ENCODE measurements around the gene NFIX.
A peak's percentile ranks its signal among the peaks of the same experiment; 100 is the strongest.

Gene NFIX

DNA sequence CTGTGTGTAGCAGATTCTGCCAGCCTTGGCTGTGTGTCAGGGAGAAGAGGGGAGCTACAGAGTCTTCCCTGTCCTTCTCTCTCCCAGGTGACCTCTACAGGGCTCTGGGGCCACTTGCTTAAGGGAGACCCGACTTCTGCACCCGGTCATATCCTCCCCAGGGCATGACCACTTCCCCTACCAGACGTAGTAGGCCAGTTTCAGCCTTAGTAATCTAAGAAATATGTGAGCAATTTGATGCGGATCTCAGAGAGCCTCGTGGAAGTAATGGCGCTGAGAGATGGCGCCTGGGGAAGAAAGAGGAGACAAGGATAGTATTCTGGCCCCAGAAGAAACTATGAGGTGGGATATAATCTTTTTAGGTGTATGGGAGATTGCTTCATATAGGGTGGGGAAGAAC, 41.9 kb downstream of the NFIX start:
- no peak for DNase-seq (ENCODE audit: low read depth)

DNA sequence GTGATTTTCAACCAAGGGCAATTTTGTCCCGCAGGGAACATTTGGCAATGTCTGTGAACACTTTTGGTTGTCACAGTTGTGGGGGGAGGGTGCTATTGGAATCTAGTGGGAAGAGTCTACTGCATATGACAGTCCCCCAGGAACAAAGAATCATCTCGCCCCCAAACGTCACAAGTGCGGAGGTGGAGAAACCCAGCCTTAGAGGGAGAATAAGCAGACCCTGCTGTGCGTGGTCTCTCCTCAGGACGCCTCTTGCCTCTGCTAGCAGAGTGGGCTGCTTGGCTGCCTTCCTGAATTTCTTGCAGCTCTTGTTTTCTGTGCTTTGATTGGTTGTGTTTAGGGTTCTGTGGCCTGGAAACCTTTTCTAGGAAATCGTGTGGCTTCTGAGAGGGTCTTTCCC, 42.5 kb downstream of the NFIX start:
- no peak for DNase-seq (ENCODE audit: low read depth)

DNA sequence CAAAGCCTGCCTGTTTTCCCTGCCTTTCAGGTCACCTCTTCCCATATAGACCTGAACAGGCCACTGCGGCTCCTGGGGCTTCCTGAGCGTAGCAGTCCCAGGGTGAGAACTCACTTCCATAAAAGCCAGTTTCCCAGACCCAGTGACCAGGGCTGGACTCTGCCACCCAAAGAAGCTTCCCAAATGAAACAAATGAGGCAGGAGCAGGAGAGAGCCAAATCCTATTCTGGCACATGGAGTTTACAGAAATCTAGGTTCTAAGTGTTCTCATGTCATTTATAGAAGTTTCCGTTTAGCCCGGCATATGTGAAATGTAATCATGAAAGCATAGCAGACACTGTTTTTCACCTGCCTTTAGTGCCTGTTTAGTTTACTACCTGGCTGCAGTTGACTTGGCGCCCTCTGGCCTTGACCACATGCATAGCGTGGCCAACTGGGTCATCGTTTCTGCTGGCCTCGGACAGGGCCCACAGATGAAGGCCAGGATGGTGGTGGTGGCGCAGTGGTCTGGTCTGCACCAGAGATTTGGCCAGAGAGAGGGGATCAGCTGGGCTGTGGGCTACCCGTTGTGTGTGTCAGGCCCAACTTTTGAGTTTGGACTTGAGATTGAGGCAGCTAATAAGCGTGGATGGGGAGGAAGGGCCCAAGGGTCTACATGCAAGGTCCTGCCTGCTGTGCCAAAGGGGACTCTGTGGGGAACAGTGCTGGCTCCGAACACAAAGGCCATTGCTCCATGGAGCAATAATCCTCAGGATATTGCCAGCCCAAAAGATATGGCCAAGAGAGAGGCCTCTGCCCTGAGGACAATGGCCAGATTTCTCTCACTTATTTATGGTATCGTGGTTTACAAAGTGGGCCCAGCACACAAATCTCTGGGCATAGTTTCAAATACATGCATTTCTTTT, 43.3 kb downstream of the NFIX start:
- no peak for DNase-seq (ENCODE audit: low read depth)

DNA sequence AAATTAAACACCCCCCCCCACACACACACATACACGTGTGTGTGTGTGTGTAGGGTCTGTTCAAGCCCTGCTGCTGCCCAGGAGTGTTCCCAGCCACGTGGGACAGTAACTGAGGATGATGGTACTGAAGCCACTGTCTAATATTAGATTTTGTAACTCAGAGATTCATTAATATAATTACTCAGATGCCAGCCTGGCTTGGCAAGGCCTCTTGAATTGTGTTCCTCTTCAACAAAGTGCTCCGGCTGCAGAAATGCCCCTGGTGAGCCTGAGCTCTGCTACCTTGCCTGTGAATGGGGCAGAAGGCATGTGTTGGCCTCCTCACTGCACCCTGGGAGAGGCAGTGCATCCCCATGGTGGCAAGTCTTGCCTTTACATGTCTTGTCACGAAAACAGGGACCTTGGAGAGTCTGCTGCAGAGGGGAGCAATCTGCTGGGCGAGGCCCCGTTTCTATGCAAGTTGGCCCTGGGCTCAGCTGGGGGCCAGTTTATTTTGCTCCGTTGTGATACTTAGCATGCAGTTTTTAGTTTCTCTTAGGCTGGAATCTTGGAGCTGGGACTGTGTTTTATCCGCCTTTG, 44.0 kb downstream of the NFIX start:
- no peak for DNase-seq (ENCODE audit: low read depth)

DNA sequence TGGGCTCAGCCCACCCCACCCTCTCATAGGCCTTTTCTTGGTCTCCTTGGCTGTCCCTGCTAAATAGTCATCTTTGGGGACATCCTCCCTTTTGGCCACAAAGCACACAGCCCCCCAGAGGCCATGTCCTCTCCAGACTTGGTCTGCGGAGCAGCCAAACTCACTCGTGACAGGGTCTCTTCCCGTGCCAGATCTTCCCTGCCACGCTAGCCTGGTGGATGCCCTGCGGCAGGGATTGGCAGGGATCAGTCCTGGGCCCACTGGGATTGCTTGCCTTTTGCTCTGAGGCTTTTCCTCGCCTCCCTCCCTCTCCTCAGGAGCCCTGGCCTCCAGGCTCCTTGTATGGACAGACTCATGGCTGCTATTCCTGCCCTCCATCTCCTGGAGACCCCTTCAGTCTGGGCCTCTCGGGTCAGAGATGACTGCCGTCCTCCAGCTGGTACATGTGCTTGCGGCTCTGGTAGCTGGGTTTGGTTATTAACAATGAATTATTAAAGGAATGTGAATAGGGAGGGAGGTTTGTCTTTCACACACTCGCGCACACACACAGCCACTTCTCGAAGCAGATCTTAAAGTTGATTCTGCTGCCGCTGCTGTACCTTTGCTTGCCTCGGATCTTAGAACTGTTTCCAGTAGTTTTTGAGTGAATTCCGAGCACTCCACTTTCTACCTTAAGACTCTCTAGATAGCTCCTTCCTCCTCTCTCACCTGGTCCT, 45.1 kb downstream of the NFIX start:
- no peak for DNase-seq (ENCODE audit: low read depth)

DNA sequence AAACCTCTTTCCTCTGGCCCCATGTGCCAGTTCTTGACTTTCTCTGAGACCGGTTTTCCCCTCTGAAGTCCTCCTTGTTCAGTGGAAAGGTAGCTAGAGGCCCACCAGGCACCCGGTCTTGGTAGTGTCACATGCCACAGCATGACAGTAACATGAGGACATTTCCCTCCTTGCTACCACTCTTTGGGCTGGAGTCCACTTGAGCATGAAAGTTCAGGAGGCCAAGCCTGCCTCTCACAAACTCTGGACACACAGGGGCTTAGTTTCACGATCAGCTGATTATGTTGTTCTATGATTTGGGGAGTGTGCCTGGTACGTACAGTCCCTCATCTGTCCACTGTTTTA, 45.6 kb downstream of the NFIX start:
- DNase-seq (ENCODE audit: low read depth), result no peak

DNA sequence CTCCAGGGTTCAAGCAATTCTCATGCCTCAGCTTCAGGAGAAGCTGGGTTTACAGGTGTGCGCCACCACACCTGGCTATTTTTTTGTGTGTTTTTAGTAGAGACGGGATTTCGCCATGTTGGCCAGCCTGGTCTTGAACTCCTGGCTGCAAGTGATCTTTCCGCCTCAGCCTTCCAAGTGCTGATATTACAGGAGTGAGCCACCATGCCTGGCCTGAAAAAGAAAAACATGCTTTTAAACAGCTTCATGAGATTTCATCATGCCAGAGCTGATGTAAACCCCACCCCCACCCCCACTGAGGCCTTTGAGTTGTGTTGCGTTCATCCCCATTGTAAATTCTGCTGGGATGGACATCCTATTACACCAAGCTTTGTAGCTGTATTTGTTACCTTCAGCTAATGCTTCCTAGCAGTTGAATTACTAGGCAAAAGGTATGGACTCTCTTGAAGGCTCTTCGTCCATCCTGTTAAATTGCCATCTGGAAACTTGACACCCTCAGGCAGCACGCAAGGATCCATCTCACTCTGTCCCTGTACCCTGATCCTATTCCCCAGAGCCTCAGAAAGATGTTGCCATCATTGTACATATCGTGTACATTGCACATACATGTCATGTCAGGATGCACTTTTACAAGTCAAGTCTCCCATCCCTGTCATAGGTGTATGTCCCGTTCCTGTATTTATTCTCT, 47.3 kb downstream of the NFIX start:
- DNase-seq (ENCODE audit: low read depth), result no peak

DNA sequence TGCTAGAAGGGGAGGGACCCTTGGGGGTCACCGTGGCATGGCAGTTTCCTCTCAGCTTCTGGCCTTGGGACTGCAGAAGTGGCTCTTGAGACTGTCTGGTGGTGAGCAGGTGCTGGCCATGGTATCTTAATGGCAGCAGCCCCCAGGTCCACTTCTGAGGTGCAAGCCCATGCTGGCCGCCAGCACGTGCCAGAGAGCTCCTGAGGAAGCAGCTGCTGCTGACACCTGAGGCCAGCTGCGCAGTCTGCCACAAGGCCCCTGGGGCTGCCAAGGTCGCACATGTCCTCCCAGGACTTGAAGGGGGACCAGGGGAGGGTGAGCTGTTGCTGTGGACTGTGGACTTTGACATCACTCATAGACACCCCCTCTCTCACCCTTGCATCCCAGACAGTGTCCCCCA, 48.0 kb downstream of the NFIX start:
- DNase-seq (ENCODE audit: low read depth), result no peak

DNA sequence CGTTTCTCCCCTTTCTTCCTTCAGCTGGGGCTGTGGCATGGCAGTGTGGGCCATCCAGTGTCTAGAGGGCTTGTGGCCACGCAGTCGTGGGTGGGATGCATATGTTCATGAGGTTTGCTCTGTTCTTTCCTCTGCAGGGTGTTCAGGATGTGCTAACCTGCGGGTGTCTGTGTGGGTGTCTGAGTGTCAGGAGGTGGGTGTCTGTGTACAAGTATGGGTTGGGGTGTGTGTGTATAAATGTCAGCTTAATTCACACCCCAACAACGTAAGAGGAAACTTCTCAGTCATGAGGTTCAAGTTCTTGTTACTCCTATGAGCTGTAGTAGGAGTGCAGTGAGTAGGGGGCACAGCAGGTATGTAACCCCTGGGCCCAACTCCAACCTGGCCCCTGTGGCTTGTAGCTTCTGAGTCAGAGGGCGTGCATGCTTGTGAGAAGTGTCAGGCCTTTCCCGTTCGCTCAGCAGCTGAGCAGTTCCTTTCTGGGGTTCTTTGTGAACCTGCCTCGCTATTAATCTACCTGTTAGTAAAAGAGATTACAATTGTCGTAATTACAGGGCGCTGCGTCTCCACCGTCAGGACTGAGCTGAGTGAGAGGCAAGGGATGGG, 49.1 kb downstream of the NFIX start:
- peak; percentile 17 for DNase-seq (ENCODE audit: low read depth)

DNA sequence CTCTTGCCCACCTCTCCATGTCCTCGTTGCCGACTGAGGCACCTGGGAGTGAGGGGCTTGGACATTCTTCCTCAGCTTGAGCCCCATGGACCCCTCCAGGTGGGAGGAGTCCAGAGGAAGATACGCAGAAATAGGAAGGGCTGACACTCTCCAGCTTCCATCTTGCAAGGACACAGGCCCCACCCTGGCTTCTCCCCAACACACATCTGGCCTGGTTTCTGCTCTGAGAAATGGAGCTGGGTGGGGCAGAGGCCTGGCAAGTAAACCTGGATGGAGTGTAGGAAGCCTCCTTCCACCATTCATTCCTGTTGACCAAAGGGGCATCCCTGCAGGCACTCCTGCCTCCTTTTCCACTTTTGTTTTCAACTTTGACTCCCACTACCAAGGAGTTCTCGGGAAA, 50.5 kb downstream of the NFIX start:
- no peak for DNase-seq (ENCODE audit: low read depth)

DNA sequence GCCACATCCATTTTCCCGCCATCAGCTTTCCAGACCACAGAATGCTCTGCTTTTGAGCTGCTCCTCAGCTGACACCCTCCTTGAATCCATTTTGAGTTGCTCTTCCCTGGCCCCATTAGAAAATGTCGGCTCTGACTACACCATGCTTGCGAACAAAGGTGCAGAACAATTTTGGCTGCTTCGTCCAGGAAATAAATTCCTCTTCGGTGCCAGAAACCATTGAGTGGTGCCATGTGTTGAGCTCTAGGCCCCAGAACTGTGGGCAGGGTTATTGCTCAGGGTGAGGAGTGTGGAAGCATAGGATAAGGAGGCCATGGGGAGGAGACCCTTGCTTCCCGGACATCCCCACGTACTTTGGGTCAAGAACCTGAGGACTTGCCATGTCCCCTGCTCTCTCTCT, 52.1 kb downstream of the NFIX start:
- DNase-seq (ENCODE audit: low read depth), result no peak

DNA sequence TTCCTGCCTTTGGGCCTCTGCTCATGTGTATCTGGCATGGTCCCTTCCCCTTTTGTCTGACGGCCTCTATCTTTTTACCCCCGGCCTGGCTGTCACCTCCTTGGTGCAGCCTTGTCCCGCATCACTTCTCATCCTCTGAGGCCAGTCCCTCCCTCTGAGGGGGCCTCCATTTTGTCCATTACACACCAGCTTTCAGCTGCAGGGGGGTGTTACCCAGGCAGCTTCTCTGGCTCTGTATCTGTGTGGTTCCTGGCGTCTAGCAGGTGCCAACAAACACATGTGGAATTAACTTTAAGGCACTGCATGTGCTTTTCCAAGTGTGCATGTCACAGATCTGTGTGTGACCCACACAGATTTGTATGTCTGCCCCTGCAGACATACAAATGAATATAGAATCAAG, 55.0 kb downstream of the NFIX start:
- DNase-seq (ENCODE audit: low read depth), result no peak

DNA sequence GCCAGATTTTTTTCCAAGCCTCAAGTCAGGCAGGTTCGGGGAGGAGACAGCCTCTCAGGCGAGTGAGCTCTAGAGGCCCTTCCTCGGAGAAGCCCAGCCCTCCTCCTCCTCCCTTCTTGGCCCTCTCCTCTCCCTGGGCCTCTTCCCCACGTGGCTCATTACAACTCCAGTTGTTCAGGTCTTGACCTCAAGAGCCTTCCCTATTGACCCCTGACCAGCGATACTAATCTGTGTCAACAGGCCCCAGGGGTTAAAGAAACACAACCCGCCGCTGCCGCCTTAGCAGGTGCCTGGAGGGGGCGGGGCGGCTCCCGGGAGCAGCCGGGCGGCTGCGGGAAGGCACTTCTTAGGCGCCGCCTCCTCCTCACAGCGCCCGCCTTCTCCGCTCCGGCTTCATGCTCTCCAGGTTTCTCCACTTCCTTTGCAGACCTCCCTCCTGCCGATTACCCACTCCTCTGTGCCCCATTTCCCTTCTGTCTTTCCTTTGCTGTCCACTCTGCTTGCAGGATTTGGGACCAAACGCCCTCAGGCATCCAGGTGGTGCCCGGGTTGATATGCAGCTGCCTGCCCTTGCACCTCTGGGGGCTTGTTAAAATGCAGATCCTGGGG, 56.4 kb downstream of the NFIX start:
- DNase-seq (ENCODE audit: low read depth), result no peak

DNA sequence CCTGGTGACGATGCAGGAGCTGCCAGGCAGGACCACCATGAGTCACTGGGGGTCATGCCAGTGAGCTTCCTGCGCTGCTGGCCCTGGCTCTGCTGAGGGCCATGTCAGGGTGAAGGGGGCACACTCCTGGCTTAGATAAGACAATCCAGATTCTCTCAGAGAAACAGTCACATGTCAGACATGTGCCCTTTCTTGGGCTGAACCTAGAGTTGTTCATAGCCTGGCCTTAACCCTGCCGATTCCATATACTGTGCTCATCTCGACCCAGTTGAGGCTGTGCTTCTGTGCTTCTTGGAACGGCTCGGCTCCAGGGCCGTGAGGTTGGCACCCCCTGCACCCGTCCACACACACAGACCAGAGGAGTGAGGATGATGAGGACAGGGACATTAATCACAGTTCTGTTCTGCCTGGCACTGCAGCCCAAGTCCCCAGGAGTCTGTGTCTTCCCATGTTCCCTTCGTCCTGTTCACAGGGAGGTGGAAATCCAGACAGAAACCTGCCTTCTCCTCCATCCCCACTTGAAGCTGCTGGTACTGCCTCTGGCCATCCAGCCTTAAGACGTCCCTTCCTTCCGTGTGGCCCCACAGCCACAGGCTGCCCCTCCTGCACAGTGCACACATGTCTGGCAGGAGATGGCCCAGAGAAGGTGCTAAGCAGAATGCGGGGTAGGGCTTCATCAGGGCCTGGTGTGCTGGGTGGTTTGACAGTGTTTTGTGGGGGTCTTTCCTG, 57.3 kb downstream of the NFIX start:
- no peak for DNase-seq (ENCODE audit: low read depth)

DNA sequence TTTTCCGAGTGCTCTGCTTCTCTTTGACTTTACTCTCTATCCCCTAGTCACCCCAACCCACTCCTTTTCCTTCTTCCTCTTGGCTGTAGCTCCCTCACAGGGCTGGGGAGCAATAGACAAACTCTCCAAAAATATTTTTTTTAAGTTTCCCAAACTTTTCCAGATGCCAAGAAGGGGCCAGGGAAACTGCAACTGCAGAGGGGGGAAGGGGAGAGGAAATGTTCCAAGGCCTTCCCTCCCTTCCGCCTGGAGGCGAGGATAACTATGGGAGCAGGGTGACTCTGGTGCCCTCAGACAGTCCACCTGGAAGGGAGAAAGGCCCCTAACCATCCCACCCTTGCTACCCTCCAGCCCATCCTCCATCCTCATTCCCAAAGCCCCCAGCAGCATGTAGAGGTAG, 58.0 kb downstream of the NFIX start:
- no peak for DNase-seq (ENCODE audit: low read depth)

DNA sequence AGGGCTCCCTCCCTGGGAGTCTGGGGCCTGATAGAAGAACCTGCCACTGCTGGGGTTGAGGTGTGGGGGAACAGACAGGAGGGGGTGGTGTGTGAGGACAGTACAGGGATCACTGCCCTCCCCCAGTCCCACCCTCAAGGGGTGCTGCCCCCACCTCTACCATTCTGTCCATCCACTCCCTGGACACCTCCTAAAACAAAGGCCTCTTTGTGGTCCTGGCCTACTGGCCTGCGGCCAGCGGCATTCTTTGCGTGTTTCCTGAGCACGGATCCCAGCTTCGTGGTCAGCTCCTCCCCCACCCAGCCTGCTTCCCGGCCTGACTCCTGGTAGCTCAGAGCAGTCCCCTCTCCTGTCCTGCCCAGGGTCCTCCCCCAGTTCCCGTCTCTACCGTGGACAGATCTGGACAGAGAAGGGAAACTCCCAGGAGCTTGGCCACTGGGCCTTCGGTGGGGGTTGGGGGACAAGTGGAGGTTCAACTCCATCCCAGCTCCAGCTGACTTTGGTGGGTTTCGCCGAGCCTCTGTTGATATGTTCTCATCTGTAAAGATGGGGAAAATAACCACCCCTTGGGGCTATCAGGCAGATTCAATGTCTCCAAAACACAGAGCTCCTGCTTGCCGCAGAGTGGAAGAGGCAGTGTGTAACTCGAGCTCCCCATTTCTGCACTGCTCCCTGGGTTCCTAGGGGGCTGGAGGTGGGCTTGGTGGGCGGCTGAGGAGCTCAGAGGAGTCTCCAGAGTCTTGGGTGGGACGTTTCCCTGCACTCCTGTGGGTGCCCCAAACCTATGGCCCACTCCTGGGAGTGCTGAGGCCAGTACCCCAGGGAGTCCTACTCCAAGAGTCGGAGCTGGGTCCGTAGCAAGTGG, 58.7 kb downstream of the NFIX start:
- DNase-seq (ENCODE audit: low read depth), result no peak

DNA sequence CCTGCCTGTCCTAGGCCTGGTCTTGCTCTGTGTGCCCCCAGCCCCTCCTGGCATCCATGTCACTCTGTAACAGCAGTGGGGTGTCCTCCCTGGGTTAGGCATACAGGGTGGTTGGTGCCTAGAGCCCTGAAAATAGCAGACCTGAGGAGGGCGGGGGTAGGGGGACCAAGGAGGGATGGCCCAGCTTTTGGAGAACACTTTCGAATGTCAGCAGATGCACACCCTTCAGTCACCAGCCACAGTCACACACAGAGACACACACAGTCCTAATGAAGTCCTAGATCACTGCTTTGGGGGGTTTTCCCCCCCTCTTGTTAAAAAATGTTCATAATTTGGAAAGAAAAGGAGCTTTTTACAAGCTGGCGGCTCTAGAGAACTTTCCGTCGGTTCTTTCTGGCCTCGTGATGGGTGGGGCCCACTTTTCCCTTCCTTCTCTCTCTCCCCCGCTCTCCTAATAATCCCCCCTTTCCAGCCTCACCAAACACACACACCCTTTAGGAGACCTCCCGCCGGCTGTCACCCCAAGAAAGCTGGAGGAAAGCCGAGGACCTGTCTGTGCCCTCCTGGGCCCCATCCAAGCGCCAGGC, 59.4 kb downstream of the NFIX start:
- DNase-seq (ENCODE audit: low read depth), result no peak

DNA sequence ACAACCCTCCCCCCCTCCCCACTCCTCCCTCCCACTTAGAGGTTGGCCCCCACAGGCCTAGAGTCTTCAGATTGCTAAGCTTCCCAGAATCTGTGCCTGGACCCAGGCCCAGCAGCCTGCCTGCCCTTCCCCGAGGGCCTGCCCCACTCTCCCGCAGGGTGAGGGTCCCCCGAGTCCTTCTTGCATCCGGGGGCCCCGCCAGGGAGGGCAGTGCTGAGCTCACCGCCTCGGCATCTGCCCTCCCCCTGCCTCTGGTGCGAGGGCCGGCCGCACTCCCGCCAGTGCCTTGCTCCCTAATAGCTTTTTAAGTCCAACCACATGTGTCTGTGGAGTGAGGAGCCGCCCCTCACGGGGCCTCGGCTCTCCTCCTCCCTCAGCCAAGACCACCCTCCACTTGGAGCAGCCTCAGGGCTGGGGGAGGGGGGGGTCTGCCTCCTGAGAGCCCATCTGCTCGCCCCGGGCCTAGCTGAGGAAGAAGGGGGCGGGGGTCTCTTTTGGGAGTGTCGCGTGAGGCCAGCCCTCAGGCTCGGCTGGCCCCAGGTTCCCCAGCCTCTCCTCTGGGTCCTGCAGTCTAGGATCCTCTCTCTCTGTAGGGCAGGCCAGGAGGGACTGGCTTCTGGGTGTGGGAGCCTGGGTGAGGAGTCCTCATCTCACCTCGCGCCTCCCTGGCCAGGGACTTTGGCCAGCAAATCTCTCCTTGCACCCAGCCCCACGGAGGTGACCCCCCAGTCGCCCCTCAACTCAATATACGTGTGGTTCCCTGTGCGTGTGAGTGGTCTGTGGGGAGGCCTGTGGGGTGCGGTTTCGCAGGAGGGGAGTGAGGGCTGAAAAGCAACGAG, 60.2 kb downstream of the NFIX start:
- no peak for DNase-seq (ENCODE audit: low read depth)
